Activated naive CD4-positive, alpha-beta T cell (primary cell): ENCODE measurements around the gene TIMELESS.
"Not testable (repeated sequence)": the region's sequence is repeated elsewhere in the genome, so short reads cannot be mapped to it uniquely, and the experiment has no call there.

ENCODE experiments used
- DNase-seq, 4 experiments: peaks; one replicate each; lab custom pipeline; 2025; lab: John Stamatoyannopoulos, UW

The TIMELESS gene

DNA sequence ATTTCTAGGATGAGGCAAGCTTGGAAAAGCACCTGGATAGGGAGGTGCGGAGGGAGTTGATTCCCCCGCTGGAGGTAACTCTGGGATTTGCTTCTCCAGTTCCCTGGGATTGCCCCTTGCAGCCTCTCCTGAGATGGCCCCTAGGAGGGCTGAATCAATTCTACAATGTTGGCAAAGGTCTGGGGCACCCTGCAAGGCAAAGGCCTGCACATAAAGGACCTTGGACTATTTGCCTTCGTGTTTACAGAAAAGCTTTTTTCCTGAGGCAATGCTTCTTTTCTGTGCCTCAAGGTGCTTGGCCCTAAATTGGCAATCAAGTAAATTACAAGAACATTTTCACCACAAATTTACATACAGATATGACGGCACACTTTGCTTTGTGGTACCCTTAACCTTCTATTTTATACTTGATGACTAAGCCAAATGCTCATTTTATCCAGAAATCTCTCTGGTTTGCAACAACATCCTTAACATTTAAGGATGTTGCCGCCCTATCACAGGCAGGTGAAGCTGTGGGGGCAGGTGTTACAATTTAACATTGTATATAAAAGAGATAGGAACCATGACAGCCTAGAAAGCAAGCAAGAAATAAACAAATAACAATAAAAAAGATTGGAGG, 40.3 kb downstream of the TIMELESS start:
- no peak for DNase-seq

DNA sequence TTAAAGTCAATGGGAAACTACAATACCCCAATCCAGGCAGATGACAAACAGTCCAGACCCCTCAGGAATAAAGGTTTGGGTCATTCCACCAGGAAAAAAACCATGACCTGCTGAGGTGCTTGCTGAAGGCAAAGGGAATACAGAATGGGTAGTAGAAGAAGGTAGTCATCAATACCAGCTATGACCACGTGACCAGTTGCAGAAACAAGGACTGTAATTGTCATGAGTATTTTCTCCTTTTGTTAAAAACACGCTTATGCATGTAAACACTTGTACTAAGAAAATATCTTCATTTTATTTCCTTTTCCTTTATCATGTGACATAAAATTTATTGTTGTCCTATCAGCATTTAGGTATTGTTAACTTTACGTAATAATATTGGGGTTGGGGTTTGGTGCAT, 45.0 kb downstream of the TIMELESS start:
- DNase-seq = not testable (repeated sequence)

DNA sequence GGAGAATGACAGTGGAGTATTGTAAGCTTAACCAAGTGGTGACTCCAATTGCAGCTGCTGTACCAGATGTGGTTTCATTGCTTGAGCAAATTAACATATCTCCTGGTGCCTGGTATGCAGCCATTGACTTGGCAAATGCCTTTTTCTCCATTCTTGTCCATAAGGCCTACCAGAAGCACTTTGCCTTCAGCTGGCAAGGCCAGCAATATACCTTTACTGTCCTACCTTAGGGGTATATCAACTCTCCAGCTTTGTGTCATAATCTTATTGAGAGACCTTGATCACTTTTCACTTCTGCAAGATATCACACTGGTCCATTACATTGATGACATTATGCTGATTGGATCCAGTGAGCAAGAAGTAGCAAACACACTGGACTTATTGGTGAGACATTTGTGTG, 47.6 kb downstream of the TIMELESS start:
- DNase-seq = not testable (repeated sequence)

DNA sequence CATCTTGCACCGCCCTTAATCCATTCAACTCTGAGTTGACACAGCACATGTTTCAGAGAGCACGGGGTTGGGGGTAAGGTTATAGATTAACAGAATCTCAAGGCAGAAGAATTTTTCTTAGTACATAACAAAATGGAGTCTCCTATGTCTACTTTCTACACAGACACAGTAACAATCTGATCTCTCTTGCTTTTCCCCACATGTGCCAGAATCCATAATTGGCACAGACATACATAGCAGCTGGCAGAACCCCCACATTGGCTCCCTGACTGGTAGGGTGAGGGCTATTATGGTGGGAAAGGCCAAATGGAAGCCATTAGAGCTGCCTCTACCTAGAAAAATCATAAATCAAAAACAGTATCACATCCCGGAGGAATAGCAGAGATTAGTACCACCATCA, 48.1 kb downstream of the TIMELESS start:
- not testable (repeated sequence) for DNase-seq

DNA sequence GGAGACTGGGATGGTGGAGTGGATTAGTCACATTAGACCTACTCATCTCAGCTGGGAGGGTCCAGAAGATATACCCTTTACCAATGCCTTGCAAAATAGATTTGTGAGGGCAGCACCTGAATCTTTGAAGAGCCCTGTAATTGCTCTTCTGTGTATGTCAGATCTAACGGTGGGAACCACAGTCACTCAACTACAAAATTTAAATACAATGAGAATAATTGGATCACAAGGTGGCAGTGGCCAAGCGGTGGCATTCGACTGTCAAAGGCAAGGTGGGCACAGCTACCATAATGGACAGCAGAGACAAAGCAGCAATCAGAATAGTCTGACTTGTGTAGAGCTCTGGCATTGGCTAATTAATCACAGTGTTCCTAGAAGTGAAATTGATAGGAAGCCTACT, 49.8 kb downstream of the TIMELESS start:
- DNase-seq = not testable (repeated sequence)

DNA sequence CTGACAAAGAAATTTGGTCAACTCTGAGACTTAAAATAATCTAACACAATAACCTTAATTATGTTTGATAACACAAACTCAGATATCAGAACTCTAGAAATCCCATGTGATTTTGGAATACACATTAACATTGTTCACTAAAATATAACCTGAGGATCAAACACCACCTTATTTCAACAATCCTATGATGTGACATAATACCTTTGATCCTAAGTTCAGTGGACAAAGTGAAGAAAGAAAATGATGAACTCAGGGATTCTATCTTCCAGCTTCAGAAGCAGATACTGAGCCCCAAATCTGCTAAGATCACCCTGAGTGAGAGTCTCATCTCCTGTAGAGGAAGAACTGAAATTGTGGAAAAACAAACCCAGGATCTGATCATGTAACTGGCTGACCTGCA, 50.9 kb downstream of the TIMELESS start:
- DNase-seq = no peak

DNA sequence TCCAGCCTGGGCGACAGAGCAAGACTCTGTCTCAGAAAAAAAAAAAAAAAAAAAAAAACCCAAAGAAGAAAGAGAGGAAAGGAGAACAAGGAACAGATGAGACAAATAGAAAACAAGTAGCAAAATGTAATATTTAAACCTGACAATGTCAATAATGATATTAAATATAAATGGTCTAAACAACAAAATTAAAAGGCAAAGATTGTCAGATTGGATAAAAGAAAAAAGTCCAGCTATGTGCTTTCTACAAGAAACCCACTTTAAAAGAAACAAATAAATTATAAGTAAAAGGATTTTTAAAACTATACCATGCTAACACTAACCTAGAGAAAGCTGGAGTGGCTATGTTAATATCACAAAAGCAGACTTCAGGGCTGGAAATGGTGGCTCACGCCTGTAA, 56.9 kb downstream of the TIMELESS start:
- no peak for DNase-seq

DNA sequence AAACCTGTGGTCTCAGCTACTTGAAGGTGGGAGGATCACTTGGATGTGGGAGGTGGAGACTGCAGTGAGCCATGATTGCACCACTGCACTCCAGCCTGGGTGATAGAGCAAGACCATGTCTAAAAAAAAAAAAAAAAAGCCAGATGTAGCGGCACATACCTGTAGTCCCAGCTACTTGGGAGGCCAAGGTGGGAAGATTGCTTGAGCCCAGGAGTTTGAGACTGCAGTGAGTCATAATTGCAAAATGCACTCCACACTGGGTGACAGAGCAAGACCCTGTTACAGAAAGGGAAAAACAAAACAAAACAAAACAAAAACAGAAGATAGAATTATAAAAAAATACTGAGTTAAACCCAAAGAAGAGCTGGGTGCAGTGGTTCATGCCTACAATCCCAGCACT, 57.5 kb downstream of the TIMELESS start:
- no peak for DNase-seq

DNA sequence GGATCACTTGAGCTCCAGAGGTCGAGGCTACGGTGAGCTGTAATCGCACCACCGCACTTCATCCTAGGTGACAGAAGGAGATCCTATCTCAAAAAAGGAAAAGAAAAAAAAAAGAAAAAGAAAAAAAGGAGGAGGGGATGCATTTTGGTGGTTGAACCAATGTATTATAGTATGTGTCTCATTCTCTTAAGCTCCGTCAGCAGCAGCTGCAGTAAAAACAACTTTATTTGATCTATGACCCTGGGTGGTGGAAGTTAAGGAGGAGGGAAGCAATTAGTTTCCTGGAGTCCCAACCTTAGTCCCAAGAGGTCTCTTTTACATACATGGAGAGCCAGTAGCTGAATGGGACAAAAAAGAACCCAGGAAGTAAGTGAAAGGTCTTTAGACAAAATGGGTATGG, 59.8 kb downstream of the TIMELESS start:
- DNase-seq = no peak

DNA sequence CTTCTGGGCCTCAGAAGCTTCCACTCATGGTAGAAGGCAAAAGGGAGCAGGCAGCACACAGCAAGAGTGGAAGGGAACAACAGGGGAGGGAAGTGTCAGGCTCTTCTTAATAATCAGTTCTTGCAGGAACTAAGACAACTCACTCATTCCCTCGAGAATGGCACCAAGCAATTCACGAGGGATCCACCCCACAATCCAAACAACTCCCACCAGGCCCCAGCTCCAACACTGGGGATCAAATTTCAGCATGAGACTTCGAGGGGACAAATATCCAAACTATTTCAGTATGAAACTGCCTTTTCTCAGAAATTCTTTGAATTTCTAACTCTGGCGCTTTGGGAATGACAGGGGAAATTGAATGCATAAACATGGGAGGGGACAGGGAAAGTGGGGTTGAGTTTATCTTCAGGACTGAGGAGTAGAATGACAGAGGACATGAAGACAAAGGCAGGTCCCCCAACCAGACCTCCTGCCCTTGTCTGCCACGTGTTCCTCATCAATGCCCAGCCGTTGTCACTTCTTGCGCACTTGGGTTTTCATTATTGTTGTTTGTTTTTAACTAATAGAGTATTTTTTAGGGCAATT, 62.0 kb downstream of the TIMELESS start:
- DNase-seq = no peak

DNA sequence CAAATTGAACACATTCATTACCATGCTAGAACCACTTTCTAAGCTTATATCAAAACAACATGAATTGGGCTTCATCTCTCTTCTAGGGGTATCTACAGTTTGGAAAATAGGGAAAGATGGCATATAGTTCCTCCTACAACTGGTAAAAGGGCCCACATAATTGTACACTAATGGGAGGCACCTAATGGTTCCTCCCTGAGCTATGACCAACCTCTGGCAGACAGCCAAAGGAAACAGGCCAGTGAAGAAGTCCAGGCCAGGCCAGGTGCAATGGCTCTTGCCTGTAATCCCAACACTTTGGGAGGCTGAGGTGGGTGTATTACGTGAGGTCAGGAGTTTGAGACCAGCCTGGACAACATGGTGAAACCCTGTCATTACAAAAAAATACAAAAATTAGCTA, 63.4 kb downstream of the TIMELESS start:
- DNase-seq = no peak

DNA sequence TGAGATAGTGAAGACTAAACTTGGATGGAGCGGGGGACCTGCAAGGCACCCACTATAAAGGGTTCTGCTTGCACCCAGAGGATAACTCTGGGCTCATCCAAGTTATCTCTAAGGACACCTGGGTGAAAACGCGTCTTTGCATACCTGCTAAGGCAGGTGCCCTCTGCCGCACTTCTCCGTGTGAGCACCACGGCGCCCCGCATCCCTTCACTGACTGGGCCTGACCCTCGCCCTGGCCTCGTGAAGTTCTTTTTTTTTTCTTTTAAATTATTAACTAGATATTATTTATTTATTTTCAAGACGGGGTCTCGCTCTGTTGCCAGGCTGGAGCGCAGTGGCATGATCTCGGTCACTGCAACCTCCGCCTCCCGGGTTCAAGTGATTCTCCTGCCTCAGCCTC, 66.6 kb downstream of the TIMELESS start:
- DNase-seq = no peak

DNA sequence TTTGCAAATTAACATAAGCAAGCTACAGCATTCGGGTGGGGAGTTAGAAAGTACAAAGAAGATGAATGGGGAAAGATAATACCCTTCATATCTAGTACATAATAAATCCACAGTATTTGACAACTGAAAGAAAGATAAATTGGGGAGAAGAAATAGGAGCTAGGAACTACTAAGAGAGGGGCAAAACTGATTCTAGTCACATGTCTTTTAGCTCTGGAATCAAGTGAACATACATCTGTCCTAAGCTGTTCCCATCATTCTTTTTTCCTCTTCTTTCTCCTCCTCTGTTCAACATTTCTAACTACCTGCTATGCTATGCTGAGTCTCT, 71.3 kb downstream of the TIMELESS start:
- no peak for DNase-seq

DNA sequence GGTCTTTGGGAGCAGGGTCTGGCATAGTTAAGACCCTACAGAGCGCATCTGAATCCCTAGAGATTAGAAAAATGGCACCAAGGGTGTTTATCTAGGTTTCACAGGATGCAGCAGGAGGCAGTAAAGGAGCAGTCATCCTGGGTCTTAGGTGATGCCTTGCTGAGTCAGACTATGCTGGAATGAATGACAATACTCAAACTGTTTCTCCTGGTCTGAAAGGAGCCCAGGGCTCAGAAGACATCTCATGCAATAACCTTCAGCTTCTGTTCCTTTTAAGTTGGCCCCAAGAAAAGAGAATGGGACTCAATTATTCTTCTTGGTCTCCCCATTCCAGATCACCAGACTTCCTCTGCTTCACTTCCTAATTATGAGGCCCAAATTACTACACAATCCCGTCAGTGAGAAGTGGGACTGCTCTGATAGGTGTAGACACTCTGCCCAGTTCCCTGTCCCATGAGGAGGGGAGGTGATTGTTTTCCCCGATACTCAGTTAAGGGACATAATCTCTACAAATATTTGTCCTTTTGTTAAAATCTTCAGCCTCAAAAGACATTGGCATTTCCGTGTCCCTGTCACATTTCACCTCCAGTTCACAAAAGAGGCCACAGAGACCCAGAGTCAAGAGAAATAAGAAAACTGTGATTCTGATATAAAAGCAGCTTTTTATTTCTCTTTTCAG, 71.8 kb downstream of the TIMELESS start:
- DNase-seq = no peak

DNA sequence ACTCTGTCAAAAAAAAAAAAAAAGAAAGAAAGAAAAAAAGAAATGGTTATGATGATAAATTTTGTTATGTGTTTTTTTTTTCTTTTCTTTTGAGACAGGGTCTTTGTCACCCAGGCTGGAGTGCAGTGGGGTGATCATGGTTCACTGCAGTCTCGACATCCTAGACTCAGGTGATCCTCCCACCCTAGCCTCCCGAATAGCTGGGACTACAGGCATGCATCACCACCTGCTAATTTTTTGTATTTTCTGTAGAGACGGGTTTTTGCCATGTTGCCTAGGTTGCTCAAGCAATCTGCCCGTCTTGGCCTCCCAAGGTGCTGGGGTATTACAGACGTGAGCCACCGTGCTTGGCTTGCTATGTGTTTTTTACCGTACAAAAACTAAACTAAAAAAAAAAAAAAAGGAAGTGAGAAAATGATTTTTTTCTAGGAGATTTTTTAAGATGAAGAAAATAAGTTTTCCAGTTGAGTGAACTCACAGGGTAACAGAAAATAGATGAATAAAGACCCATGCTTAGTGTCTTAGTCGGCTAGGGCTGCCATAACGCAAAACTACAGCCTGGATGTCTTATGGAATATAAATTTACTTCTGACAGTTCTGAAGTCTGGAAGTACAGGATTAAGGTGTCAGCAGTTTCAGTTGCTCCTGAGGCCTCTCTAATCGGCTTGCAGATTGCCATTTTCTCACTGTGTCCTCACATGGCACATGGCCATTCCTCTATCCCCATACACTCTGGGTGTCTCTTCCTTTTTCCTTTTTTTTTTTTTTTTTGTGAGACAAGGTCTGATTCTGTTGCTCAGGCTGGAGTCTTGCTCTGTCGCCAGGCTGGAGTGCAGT, 73.4 kb downstream of the TIMELESS start:
- DNase-seq = no peak

DNA sequence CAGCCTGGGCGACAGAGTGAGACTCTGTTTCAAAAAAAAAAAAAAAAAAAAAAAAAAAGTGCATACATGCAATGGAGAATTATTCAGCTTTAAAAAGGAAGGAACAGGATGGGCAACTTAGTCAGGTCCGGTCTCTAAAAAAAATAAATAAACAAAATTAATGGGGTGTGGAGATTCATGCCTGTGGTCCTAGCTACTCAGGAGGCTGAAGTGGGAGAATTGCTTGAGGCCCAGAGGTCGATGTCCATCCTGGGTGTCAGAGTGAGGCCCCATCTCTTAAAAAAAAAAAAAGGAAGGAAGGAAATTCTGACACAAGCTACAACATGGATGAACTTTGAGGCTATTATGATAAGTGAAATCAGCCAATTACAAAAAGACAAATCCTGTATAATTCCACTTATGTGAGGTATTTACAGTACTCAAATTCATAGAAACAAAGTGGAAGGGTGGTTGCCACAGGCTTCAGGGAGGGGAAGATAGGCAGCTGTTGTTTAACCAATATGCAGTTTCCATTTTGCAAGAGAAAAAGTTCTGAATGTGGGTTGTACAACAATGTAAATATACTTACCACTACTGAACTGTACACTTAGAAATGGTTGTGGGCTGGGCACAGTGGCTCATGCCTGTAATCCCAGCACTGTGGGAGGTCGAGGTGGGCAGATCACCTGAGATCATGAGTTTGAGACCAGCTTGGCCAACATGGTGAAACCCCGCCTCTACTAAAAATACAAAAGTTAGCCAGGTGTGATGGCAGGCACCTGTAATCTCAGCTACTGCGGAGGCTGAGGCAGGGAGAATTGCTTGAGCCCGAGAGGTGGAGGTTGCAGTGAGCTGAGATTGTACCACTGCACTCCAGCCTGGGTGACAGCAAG, 74.3 kb downstream of the TIMELESS start:
- no peak for DNase-seq

DNA sequence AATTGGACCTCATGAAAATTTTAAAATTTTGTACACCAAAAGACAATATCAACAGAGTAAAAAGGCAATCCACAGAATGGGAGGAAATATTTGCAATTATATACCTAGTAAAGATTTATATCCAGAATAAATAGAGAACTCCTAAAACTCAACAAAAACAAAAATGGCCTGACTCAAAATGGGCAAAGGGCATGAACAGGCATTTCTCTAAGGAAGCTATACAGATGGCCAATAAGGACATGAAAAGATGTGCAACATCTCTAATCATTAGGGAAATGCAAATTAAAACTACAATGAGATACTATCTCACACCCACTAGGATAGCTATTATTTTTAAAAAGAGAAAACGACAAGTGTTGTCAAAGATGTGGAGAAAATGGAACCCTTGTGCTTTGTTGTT, 75.7 kb downstream of the TIMELESS start:
- no peak for DNase-seq

DNA sequence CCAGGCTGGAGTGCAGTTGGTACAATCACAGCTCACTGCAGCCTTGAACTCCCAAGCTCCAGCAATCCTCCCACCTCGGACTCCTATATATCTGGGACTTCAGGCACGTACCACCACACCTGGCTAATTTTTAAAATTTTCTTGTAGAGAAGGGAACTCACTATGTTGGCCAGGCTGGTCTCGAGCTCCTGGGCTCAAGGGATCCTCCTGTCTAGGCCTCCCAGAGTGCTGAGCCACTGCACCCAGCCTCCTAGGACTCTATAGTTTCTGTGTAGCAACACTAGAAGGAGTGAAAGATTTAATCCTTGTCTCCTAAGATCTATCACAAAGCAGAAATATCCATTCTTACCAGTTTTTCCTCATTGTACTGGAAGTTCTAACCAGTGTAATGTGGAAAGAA, 82.3 kb downstream of the TIMELESS start:
- no peak for DNase-seq
